MCF 10A (cell line): ENCODE measurements around the gene ATP2C1. TPM values are rescaled to one million over a fixed set of nuclear protein-coding genes. Genes with fewer than 3 reads are reported as not detected.
A peak's percentile ranks its signal among the peaks of the same experiment; 100 is the strongest.

ENCODE experiments used
- BruUV-seq: library from RNA; stranded (reverse); fragments of 400-500 nt; replicated peaks from 2 replicates; lab custom pipeline; 2021; lab: Mats Ljungman, UMichigan
- CTCF ChIA-PET: fragments of 300-600 bp; sonication (Branson Sonifier 250); formaldehyde crosslinking; extraction: SDS; loops from one replicate; lab custom pipeline; 2021; ENCODE audit warnings: antibody characterized with exemption, inconsistent platforms; lab: Yijun Ruan, JAX
- POLR2A ChIA-PET: fragments of 300-600, 350-650 bp; sonication (Branson Sonifier 250); formaldehyde crosslinking; extraction: SDS; loops from one replicate; lab custom pipeline; 2020; ENCODE audit warnings: antibody characterized with exemption, inconsistent platforms; lab: Yijun Ruan, JAX
- DNase-seq: peaks from one replicate; pipeline ENCODE4 v3.0.0-alpha.2; 2018; ENCODE audit not compliant: unreplicated experiment
- H3K27ac Mint-ChIP-seq: one replicate; pipeline ENCODE4 v1.8.0; 2022; ENCODE audit warnings: mild to moderate bottlenecking, low read depth, mixed read lengths; ENCODE audit not compliant: unreplicated experiment
- H3K27me3 Mint-ChIP-seq: one replicate; pipeline ENCODE4 v1.8.0; 2022; ENCODE audit warnings: mixed read lengths; ENCODE audit not compliant: insufficient read depth, unreplicated experiment
- H3K36me3 Mint-ChIP-seq: one replicate; pipeline ENCODE4 v1.8.0; 2022; ENCODE audit warnings: mild to moderate bottlenecking, moderate library complexity, mixed read lengths; ENCODE audit not compliant: insufficient read depth, unreplicated experiment
- H3K4me1 Mint-ChIP-seq: one replicate; pipeline ENCODE4 v1.8.0; 2022; ENCODE audit warnings: mixed read lengths; ENCODE audit not compliant: insufficient read depth, unreplicated experiment
- H3K4me3 Mint-ChIP-seq: one replicate; pipeline ENCODE4 v1.8.0; 2022; ENCODE audit warnings: mild to moderate bottlenecking, moderate library complexity, mixed read lengths; ENCODE audit not compliant: unreplicated experiment
- H3K9me3 Mint-ChIP-seq: one replicate; pipeline ENCODE4 v1.8.0; 2022; ENCODE audit warnings: mixed read lengths; ENCODE audit not compliant: unreplicated experiment
- intact Hi-C: fragments of 100-400 bp; cut with micrococcal nuclease; formaldehyde crosslinking; loops from 2 replicates; pipeline ENCODE4 v1.14.1; 2022
- total RNA-seq: library from RNA; stranded (reverse); gene quantifications from 2 replicates; pipeline ENCODE4 v1.2.3, GENCODE V29; 2022
- TF ChIP-seq, protein P1 (sequence below): fragments of 200-600 bp; IDR thresholded peaks from one replicate; pipeline ENCODE4 v1.8.0; 2022; ENCODE audit warnings: antibody characterized with exemption, mild to moderate bottlenecking; ENCODE audit not compliant: unreplicated experiment

The ATP2C1 gene
- total RNA-seq, 1 experiment from 2014 or later, result 52.7 TPM

- Mint-ChIP-seq H3K36me3 (peaks cover 23% of the 10 kb centered on the region), H3K27ac (no peak overlapping the region), H3K4me1 (peaks cover 6% of the 10 kb centered on the region), H3K4me3 (no peak overlapping the region), H3K9me3 (no peaks in the 10 kb centered on the region), H3K27me3 (no peaks in the 10 kb centered on the region)
- CTCF ChIA-PET, result interaction anchor here (0.6 to 2.0 kb wide), 5 partner anchors 18 to 453 kb away, joined by 3 to 13 read pairs (median 3); partner anchors contain the start of gene ATP2C1
- no peak for DNase-seq
- POLR2A ChIA-PET, result interaction anchor here (0.8 to 1.1 kb wide), 2 partner anchors 10 to 16 kb away, joined by 3 read pairs; no protein-coding TSS in a partner anchor
- no TSS peak for BruUV-seq
- TF ChIP-seq, protein P1, sequence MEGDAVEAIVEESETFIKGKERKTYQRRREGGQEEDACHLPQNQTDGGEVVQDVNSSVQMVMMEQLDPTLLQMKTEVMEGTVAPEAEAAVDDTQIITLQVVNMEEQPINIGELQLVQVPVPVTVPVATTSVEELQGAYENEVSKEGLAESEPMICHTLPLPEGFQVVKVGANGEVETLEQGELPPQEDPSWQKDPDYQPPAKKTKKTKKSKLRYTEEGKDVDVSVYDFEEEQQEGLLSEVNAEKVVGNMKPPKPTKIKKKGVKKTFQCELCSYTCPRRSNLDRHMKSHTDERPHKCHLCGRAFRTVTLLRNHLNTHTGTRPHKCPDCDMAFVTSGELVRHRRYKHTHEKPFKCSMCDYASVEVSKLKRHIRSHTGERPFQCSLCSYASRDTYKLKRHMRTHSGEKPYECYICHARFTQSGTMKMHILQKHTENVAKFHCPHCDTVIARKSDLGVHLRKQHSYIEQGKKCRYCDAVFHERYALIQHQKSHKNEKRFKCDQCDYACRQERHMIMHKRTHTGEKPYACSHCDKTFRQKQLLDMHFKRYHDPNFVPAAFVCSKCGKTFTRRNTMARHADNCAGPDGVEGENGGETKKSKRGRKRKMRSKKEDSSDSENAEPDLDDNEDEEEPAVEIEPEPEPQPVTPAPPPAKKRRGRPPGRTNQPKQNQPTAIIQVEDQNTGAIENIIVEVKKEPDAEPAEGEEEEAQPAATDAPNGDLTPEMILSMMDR, result no peak
- intact Hi-C loops, result no loop called here
Measured at GRCh38 chr3:130933801-130934345, 40.0 kb downstream of the ATP2C1 start.

- ChIA-PET CTCF (interaction anchor here (0.6 to 2.0 kb wide), 4 partner anchors 41 to 454 kb away, joined by 3 to 13 read pairs (median 6); partner anchors contain the start of gene ATP2C1), POLR2A (interaction anchor here (0.7 to 0.8 kb wide), 2 partner anchors 10 to 538 kb away, joined by 3 read pairs; no protein-coding TSS in a partner anchor)
- Mint-ChIP-seq H3K9me3 (no peaks in the 10 kb centered on the region), H3K27ac (no peak overlapping the region), H3K36me3 (peaks cover 23% of the 10 kb centered on the region), H3K4me1 (peaks cover 4% of the 10 kb centered on the region), H3K27me3 (no peaks in the 10 kb centered on the region), H3K4me3 (no peak overlapping the region)
- peak; percentile 31 for DNase-seq
- BruUV-seq, result no TSS peak
- intact Hi-C loops, result no loop called here
- TF ChIP-seq, protein P1, result no peak
Measured at GRCh38 chr3:130934442-130935089, 40.7 kb downstream of the ATP2C1 start.

- TF ChIP-seq, protein P1, result no peak
- H3K27ac Mint-ChIP-seq, result no peak overlapping the region
- peaks cover 21% of the 10 kb centered on the region for H3K36me3 Mint-ChIP-seq
- no peaks in the 10 kb centered on the region for H3K4me1 Mint-ChIP-seq
- intact Hi-C loops, result no loop called here
- ChIA-PET POLR2A (interaction anchor here (2.1 kb wide), 1 partner anchor 42 kb away, joined by 8 read pairs; the partner anchor contains the start of gene ATP2C1), CTCF (interaction anchor here (0.9 to 1.2 kb wide), 3 partner anchors 8 to 190 kb away, joined by 3 to 4 read pairs (median 3); no protein-coding TSS in a partner anchor)
- H3K4me3 Mint-ChIP-seq, result no peak overlapping the region
- DNase-seq, result peak; percentile 57
- H3K27me3 Mint-ChIP-seq, result no peaks in the 10 kb centered on the region
- H3K9me3 Mint-ChIP-seq, result no peaks in the 10 kb centered on the region
- no TSS peak for BruUV-seq
Measured at GRCh38 chr3:130935761-130936492, 42.0 kb downstream of the ATP2C1 start.
